ENCODE results near the gene ZNF385B.

The ZNF385B gene

DNA sequence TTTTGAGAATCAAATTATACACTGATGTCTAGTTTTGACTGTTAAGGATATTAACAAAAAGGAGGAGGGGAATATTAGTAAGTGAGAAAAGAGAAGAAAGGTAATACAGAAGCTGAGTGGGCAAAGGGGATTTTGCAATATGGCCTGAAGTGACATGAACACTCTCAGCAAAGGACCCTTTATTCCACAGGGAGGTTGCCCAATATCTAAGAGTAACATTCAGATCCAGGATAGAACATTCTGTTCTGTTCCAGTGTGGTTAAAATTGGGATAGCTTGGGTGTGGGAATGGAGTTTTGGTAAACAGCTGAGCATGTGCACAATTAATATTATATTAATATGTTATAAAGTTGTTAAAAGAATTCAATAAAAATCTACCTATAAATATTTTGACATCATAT, 120.1 kb downstream of the ZNF385B start:
- DNase-seq: no peak

DNA sequence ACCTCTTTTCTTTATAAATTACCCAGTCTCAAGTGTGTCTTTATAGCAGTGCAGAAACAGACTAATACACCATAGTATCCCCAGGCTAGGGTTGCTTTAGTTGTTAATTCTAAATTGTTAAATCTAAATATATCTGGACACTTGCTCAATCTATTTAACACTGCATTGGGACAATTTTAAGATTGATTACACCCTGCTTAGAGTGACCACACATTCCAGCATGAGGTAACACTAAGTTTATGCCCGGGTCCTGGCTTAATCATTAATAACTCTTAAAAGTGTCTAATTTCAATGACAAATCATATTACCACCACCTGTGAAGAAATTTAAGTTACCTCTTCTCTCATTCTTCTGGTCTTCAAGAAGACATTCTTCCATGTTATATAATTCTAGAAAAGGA, 131.4 kb downstream of the ZNF385B start:
- no peak for DNase-seq

DNA sequence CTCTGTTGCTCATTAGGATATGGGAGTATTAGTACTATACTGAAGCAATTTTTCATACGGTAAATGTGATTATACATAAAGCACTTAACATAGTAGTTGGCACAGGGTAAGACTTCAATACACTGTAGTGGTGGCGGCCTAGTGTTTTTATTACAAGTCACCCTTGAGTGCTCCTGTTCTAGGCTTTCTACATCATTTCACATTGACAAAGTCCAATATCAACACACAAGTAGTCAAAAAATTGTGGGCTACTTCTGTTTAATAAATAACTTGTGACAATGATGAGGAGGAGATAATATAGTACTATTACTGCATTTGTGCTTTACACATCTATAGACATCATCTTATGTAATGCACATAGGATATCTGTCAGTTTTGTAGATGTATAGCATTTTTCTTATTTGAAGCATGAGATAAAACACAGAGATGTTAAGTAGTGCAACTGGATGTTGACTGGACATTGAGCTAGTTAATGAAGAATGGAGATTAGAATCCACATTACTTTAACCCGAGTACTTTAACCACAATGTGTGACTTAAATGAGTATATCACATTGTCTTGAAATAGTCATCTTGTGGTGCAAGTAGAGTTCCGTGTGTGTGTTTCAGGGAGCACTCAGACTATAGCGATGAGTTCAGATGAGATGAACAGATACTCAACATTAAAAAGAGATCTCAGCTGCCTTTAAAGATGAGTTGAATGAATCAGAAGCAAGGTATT, 134.8 kb downstream of the ZNF385B start:
- DNase-seq: no peak

DNA sequence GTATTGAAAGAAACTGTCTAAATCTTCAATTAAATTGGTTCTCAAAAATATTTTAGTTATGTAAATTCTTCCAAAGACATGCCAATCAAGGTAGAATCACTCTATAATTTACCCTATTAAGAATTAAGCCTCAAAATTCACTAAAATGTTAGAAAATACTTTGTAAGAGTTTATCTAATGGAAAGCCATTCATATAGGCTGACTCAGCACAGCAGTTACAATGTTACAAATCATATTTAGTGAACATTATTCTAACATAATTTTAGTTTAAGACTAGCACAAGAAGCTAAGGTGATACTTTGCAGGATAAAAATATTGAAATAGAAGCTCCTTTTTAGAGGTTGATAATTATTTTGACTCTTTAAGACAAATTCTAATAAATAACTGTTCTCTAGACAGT, 137.0 kb downstream of the ZNF385B start:
- no peak for DNase-seq

DNA sequence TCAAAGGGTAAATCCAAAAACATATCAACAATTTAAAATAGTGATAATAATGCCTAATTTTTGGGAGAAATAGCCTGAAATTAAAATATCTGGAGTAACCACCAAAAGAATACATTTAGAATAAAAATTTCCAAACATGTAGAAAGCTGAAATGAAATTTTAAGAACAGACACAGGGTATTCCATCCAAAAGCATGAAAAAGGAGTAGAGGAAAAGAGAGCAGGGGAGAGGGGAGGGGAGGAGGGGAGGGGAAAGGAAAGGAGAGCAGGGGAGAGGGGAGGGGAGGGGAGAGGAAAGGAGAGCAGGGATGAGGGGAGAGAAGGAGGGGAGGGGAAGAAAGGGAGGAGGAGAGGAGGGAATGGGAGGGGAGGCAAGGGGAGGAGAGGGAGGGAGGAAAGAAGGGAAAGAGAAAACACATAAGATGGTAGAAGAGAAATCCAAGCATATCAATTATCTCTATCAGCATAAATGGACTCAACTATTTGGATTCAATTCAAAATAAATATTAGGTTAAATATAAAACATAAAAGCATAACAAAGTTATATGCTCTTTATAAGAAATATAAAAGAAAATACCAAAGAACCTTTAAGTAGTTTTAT, 141.1 kb downstream of the ZNF385B start:
- DNase-seq: no peak

DNA sequence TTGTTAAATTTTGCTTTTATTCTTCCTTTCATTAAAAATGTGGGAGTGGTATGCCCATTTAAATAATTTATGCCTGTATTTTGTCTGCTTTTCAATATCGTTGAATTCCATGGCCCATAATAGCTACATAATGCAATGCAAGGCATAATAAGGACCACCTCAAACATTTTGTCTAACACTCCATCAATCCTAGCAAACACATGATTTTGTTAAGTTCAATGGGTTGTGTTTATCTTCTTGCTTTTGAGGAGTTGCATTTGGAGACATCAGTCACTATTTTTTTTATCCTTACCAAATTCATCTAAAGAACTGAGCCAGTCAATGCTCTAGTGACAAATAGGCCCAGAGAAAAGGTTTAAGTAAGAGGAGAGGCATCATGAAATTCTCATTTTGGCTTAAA, 145.5 kb downstream of the ZNF385B start:
- DNase-seq: no peak

DNA sequence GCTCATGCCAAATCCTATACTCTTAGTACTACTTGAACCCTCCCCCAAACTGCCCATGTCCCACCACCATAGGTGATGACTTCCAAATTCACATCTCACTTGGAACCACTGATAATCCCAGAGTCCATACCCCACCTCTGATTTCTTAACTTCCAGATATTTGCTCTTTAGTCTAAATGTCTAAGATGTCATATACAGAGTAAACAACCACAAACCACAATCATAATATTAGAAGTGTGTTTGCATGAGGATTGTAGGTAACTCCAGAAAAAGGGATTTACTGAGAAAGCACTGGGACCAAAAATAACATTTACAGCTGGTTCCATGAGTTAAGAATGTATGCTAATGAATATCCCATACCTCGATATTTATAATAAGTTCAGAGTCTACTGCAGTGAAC, 146.2 kb downstream of the ZNF385B start:
- no peak for DNase-seq

DNA sequence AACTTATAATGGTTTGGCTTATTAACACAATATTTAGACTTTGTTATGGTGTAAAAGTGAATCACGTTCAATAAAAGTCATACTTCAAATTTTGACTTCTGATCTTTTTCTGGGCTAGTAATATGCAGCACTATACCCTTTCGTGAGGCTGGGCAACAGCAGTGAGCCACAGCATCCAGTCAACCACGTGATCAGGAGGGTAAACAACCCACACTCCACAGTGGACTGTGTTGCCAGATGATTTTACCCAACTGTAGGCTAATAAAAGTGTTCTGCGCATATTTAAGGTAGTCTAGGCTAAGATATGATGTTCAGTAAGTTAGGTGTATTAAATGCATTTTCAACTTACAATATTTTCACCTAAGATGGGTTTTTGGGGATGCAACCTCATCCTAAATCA, 148.6 kb downstream of the ZNF385B start:
- DNase-seq: no peak

DNA sequence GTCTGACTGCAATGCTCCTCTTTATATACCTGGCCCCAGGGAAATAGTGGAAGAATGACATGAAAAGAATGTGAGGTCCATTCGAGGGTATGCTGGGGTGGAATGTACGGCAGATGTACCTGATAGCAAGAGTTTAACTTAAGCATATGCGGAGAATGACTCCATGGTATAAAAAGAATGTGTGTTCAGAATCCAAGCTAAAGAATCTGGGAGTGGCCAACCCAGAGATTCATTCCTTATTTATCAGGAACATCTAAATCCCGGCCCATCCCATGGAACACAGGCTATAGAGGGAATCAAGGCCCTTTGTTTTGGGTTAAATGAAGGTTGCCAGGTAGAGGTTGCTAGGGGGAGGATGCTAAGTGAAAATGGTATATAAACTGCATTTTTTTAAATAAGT, 150.0 kb downstream of the ZNF385B start:
- DNase-seq: no peak

DNA sequence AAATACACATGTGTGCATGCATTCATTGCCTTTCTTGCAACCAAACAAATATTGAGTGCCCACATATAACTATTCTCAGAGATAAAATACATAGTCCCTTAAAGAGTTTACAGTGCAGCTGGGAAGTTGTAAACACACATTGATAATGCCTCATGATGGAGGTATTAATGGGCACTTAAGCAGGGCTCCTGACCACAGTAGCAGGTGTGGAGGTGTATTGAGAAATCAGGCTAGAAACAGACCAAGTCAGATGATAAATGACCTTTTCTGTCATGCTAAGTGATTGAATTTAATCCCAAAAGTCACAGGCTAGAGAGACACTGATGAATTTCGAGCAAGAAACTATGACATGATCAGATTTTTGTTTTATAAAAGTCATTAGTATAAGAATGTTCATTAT, 157.7 kb downstream of the ZNF385B start:
- DNase-seq: no peak

DNA sequence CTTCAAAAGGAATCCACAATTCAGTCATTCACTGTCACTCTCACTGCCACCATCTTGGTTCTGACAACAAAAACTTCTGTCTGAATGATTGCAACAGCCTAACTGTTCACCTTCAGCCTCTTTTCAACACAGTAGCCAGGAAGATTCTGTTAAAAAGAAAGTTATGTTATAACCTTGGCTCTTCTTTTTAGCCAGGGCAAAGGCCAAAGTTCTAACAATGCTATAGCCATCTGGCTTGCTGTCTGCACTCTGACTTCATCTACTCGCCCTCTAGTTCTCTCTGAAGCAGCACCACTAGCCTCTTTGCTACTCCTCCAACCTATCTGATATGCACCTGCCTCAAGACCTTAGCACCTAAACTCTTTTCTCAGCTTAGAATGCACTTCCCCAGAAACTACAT, 158.5 kb downstream of the ZNF385B start:
- no peak for DNase-seq

DNA sequence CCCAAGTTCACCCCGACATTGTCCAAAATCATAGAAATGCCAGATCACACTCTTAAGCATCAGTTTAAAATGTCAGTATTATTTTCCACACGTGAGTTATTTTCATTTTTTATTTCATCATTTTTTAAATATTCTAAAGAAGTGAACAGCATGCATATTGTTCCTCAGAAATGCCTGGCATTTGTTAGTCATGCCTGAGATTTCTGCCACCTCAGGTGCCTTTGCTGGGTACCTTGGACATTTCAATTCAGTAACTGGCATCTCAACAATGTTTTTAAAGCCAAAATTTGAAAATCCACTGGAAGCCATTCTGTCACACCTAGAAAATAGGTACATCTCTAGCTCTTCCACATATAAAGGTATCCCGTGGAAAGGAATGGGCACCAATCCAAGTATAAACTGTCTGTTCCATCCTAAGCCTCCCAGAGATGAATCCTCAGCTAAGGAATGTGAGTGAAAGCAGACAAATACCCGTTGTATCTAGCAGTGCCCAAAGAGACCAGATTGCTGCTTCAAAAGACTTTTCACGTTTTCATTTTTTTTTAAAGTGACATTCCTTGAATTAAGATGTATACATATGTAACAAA, 159.8 kb downstream of the ZNF385B start:
- no peak for DNase-seq

DNA sequence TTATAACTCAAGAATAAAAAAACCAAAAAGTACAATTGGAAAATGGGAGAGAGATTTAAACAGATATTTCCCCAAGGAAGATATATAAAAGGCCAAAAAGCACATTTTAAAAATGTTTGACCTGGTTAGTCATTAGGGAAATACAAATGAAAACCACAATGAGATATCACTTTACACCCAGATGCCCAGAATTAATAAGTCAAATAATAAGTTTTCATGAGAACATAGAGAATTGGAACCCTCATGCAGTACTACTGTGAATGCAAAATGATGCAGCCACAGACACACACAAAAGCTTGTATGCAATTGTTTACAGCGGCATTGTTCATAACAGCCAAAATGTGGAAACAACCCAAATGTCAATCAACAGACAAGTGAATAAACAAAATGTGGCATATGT, 165.9 kb downstream of the ZNF385B start:
- no peak for DNase-seq

DNA sequence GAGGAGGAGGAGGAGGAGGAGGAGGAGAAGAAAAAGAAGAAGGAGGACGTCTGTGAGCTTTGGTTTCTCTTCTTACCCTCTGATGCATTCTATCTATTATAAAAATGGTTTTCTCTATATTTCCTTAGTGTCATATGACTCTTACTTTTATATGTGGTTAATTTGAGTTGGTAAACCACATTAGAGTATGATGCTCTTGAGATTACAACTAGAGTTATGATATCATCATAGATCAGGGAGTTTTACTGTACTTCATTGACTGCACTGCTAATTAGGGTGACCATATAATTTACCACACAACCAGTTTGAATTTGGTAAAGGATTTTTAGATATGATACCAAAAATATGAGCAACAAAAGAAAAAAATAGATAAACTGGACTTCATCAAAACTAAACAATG, 166.4 kb downstream of the ZNF385B start:
- DNase-seq: no peak

DNA sequence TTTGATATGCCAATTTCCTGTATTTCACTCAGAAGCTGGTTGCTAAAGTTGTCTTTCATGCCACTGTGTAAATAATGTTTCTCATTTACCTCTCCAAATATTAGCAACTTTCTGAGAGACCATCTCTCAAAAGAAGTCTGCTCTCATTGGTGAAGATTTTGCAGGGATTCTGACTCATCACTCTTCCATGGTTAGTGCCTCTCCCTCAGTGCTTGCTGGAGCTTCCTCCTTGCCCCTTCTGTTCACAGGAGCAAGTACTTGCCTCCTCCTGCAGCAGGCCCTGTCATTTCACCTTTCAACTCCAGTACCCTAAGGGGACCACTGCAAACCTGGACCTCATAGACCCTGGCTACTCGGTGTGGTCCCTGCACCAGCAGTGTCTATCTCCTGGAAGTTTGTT, 168.8 kb downstream of the ZNF385B start:
- DNase-seq: no peak

DNA sequence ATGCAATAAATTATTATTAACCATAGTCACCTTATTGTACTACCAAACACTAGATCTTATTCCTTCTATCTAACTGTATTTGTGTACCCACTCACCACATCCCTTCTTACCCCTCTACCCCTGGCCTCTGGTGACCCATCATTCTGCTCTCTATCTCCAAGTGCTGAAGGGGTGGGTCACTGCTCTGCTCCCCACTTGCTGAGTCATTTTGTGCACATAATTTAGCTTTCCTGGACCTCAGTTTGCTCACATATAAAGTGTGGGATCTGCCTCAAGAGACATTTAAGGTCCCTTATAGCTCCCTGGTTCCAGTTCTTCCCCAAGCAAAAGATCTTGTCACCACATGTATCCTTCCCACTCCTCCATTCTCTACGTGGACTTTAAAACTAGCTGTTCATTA, 169.4 kb downstream of the ZNF385B start:
- DNase-seq: no peak

DNA sequence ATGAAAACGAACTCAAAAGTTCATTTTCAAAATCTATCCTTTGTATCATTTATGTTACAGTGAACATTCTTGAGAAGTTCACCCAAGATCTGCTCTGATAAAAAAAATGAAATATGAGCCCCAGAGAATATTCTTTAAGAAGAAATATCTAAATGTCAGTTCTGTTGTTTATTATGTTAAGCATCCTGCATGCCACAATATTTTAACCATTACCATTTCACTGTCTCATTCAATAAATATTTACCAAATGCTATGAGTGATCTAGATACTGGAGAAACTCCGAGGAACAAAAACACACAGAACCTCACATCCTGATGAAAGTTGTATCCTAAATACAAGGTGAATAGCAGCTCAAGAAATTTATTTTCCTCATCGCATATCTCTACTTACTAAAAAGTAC, 170.2 kb downstream of the ZNF385B start:
- no peak for DNase-seq

DNA sequence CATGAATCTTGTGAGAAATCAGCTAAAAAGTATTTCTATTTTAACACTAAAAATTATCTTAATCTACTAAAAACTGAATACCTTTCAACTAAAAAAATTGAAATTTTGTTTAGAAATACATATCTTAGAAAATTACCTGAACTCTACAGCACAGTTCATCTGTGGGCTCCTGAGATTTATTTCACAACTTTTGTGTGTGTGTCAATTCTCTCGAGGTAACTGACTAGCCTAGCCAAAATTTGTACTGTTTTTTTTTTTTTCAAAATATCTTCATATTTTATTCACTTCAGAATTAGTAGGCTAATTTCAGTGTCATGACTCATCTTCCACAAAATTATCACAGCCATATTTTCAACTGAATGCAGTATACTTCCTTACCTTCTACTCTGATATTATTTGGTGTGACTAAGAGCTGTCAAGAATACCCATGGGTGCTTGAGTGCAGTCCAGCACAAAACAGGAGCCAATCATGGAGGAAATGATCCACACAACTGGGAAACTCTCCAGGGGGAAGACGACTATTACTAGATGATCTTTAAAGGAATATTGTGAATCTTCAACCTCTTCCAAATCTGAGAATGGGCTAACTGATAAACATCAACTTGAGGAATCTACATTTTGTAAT, 174.6 kb downstream of the ZNF385B start:
- no peak for DNase-seq

DNA sequence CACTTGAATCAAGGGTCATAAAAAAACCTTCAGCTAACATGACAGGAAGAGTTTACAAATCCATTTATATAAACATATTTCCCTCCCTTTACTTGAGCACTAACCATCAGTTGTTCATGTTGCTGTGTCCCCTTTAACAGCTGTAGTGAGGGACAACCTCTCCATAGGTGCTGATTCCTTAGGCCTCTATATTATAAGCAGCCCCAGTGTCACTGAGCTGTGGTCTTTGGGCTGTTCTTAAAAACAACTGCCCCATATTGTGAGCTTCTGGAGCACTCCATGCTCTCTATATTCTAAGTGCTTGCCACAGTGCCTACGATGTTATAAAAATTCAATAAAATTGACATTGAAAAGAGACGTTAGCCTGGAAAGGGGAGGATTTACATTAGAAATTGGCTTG, 175.3 kb downstream of the ZNF385B start:
- no peak for DNase-seq

DNA sequence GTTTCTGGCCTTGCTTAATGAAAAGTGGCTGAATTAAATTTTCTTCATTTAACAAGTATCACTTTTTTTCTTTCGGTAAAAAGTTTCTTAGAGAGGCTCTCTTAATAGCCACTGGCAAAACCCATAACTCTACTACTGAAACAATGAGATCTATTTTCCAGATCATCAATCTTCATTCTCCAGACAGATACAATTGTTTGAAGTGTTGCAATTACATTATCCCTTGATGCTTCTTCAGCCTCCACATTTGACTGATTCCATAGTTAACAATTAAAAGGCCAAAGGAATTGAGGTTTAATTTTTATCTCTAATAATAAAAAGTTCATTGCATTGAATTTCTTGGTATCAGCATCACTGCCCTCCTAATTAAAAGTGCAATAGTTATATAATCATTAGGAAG, 176.3 kb downstream of the ZNF385B start:
- DNase-seq: no peak

DNA sequence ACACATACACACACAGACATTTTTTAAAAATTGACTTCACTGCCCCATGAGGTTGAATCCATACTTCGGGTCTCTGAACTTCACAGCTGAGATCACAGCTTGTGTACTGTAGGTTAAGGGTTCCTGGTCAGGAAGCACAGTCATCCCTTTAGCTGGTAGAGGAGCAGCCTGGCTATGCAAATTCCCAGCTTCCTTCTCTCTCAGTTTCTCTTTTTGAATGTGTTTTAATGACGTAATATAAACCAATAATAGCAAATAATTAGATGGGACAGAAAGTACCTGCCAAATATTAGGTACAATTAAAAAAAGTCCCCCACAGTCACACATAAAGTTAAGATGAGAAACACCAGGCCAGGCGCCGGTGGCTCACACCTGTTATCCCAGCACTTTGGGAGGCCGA, 178.7 kb downstream of the ZNF385B start:
- no peak for DNase-seq

DNA sequence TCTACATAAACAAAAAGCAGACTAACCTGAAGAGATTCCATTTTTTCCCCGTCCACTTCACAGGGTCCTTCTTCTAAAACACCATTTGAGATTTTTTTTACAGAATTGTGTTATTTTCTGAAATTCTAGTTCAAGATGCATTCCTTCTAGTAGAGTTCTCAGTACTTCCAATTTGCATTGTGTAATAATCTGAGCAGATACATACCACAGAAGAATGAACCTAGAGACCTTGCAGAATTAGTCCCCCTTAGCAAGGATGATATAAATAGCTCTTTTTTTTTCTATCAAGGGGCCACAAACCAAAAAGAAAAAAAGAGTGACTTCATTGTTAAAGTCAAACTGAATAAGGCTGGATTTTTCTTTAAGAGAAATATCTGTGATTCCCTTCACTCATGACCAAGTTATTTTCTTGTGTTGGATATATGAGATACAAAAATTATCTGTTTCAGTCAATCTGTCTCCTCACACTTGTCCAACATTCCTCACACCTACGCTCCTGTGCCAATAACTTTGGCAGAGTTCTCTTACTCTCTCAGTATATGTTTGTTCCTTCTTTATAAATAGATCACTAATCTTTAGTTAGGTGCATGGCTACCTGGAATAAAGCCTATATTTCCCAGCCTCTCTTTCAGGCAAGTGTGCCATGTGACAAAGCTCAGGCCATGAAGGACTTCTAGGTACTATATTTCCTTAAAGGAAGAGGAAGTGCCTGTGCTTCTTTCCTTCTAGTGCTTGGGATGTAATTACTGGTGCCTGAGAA, 183.5 kb downstream of the ZNF385B start:
- DNase-seq: no peak

DNA sequence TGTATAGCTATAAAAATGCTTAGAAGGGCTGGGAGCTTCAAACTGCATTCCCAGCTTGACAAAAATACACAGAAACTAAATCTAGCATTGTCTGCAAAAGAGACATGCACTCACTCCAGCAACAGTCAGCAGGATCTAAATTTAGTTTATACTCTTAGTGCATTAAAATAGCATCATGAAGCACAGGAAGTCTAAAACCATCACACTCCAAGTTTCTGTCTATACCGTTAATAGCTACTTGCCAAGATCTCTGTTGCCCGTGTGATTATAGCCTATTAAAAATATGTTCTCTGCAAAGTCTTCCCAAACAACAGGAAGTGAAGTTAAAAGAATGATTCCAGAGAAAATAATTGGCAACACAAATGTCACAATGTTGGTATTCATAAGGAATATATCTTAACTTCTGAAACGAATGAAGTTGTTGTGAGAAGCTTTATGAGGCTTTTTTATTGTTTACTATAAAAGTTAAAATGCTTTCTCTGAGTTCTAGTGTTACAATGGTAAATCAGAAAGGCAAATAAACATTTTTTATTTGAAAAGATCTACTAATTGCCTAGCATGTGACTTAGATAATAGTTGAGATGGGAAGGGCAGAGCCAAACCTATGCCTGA, 184.2 kb downstream of the ZNF385B start:
- DNase-seq: no peak
